GM23338 (cell line): ENCODE data around the gene POFUT2. TPM values are rescaled to one million over a fixed set of nuclear protein-coding genes. Genes with fewer than 3 reads are reported as not detected.

ENCODE experiments used
- ATAC-seq: fragments of 200-7000 bp; cut with Tn5 transposase; 3 replicates; pipeline ENCODE4 v1.9.1; 2020
- DNase-seq: peaks from one replicate; pipeline ENCODE4 v3.0.0-alpha.2; 2015; ENCODE audit warnings: low spot score
- H2AFZ ChIP-seq: fragments of 200-600 bp; sonication (generic); 2 replicates; pipeline ENCODE4 v1.8.0; 2016; ENCODE audit warnings: antibody characterized with exemption, mild to moderate bottlenecking, moderate library complexity
- H3F3A ChIP-seq: fragments of 200-600 bp; sonication (generic); replicated peaks from 2 replicates; pipeline ENCODE4 v1.8.0; 2017; ENCODE audit warnings: antibody characterized with exemption, mixed run types, low read depth
- H3K27ac ChIP-seq: fragments of 200-600 bp; sonication (generic); 2 replicates; pipeline ENCODE4 v1.6.1; 2016; ENCODE audit warnings: low read depth
- H3K27me3 ChIP-seq: fragments of 200-600 bp; sonication (generic); 2 replicates; pipeline ENCODE4 v1.8.0; 2016; ENCODE audit warnings: mild to moderate bottlenecking, mixed run types, moderate library complexity; ENCODE audit not compliant: insufficient read depth
- H3K36me3 ChIP-seq: fragments of 200-600 bp; sonication (generic); 2 replicates; pipeline ENCODE4 v1.8.0; 2016; ENCODE audit warnings: mild to moderate bottlenecking; ENCODE audit not compliant: insufficient read depth
- H3K4me1 ChIP-seq: fragments of 200-600 bp; sonication (generic); 2 replicates; pipeline ENCODE4 v1.8.0; 2016; ENCODE audit warnings: mild to moderate bottlenecking, moderate library complexity; ENCODE audit not compliant: insufficient read depth
- H3K4me2 ChIP-seq: fragments of 200-600 bp; sonication (generic); 2 replicates; pipeline ENCODE4 v1.7.1; 2017; ENCODE audit warnings: mixed run types
- H3K4me3 ChIP-seq: fragments of 200-600 bp; sonication (generic); 2 replicates; pipeline ENCODE4 v1.6.1; 2016; ENCODE audit warnings: mixed run types
- H3K79me2 ChIP-seq: fragments of 200-600 bp; sonication (generic); replicated peaks from 2 replicates; pipeline ENCODE4 v1.8.0; 2017; ENCODE audit warnings: mild to moderate bottlenecking; ENCODE audit not compliant: insufficient read depth
- H3K9me2 ChIP-seq: fragments of 200-600 bp; sonication (generic); 2 replicates; pipeline ENCODE4 v1.8.0; 2017; ENCODE audit not compliant: insufficient read depth
- H4K20me1 ChIP-seq: fragments of 200-600 bp; sonication (generic); replicated peaks from 2 replicates; pipeline ENCODE4 v1.8.0; 2017; ENCODE audit warnings: mild to moderate bottlenecking; ENCODE audit not compliant: insufficient read depth
- H3K27ac Mint-ChIP-seq: 2 replicates; pipeline ENCODE4 v1.8.0; 2020; ENCODE audit warnings: inconsistent platforms, mild to moderate bottlenecking, moderate library complexity, mixed read lengths
- H3K27me3 Mint-ChIP-seq: 3 replicates; pipeline ENCODE4 v1.8.0; 2022; ENCODE audit warnings: low read depth, mild to moderate bottlenecking, moderate library complexity, mixed read lengths, inconsistent platforms; ENCODE audit not compliant: insufficient read depth, poor library complexity
- H3K36me3 Mint-ChIP-seq: 3 replicates; pipeline ENCODE4 v1.8.0; 2021; ENCODE audit warnings: low read depth, mild to moderate bottlenecking, inconsistent platforms, moderate library complexity, mixed read lengths
- H3K4me1 Mint-ChIP-seq: 3 replicates; pipeline ENCODE4 v1.8.0; 2020; ENCODE audit warnings: mild to moderate bottlenecking, inconsistent platforms, mixed read lengths
- H3K4me3 Mint-ChIP-seq: 3 replicates; pipeline ENCODE4 v1.8.0; 2021; ENCODE audit warnings: moderate library complexity, mild to moderate bottlenecking, inconsistent platforms, mixed read lengths
- H3K9me3 Mint-ChIP-seq: 3 replicates; pipeline ENCODE4 v1.8.0; 2020; ENCODE audit warnings: moderate library complexity, mild to moderate bottlenecking, inconsistent platforms, mixed read lengths
- CREB1 ChIP-seq: fragments of 250-450 bp; sonication (Bioruptor Pico); IDR thresholded peaks from 2 replicates; pipeline ENCODE4 v1.5.0; 2020; ENCODE audit warnings: low read depth, mild to moderate bottlenecking, moderate library complexity
- CTCF ChIP-seq, 2 experiments: fragments of 200-600 bp in 1 of 2; sonication (generic) in 1 of 2; conservative IDR thresholded peaks; 2 replicates each; pipeline versions ENCODE4 v1.5.1 to v1.6.1; 2016 to 2017; ENCODE audit warnings: antibody characterized with exemption in 2 of 2, low read depth in 2 of 2, mild to moderate bottlenecking in 2 of 2, moderate library complexity in 1 of 2
- ETS1 ChIP-seq: IDR thresholded peaks from 2 replicates; pipeline ENCODE4 v1.6.1; 2016; ENCODE audit warnings: antibody characterized with exemption
- EZH2 ChIP-seq: fragments of 200-600 bp; sonication (generic); IDR thresholded peaks from one replicate; pipeline ENCODE4 v1.8.0; 2017; ENCODE audit warnings: antibody characterized with exemption, mild to moderate bottlenecking, low read depth; ENCODE audit not compliant: unreplicated experiment
- EZH2phosphoT487 ChIP-seq: fragments of 200-600 bp; sonication (generic); IDR thresholded peaks from one replicate; pipeline ENCODE4 v1.8.1; 2018; ENCODE audit warnings: antibody characterized with exemption; ENCODE audit not compliant: unreplicated experiment
- JUNB ChIP-seq: IDR thresholded peaks from one replicate; pipeline ENCODE4 v1.6.1; 2016; ENCODE audit warnings: antibody characterized with exemption; ENCODE audit not compliant: unreplicated experiment
- NANOG ChIP-seq: IDR thresholded peaks from 2 replicates; pipeline ENCODE4 v1.6.1; 2016; ENCODE audit warnings: antibody characterized with exemption, borderline replicate concordance
- POLR2AphosphoS5 ChIP-seq: IDR thresholded peaks from 2 replicates; pipeline ENCODE4 v1.6.1; 2016; ENCODE audit warnings: antibody characterized with exemption, low read depth
- REST ChIP-seq: IDR thresholded peaks from one replicate; pipeline ENCODE4 v1.6.1; 2018; ENCODE audit warnings: antibody characterized with exemption; ENCODE audit not compliant: unreplicated experiment
- STAT1 ChIP-seq: IDR thresholded peaks from one replicate; pipeline ENCODE4 v1.6.1; 2016; ENCODE audit warnings: antibody characterized with exemption; ENCODE audit not compliant: unreplicated experiment
- ZNF114 ChIP-seq: fragments of 250-450 bp; sonication (Bioruptor Pico); IDR thresholded peaks from 2 replicates; pipeline ENCODE4 v1.5.0; 2020; ENCODE audit warnings: mild to moderate bottlenecking, moderate library complexity
- ZNF331 ChIP-seq: fragments of 250-450 bp; sonication (Bioruptor Pico); IDR thresholded peaks from 2 replicates; pipeline ENCODE4 v1.5.0; 2020; ENCODE audit warnings: low read depth, mild to moderate bottlenecking, moderate library complexity
- ZNF462 ChIP-seq: fragments of 250-450 bp; sonication (Bioruptor Pico); IDR thresholded peaks from 2 replicates; pipeline ENCODE4 v1.5.0; 2020; ENCODE audit warnings: mild to moderate bottlenecking, moderate library complexity
- polyA plus RNA-seq: library from polyadenylated mRNA; unstranded; fragments of >200 nt; fragmentation: Nextera tagmentation; extraction: Ambion mirVana; gene quantifications from 2 replicates; pipeline ENCODE4 v1.2.1, GENCODE V29; 2016
- total RNA-seq: library from RNA; depleted of rRNA; stranded (reverse); fragments of >200 nt; shearing (Covaris generic); gene quantifications from 2 replicates; pipeline ENCODE4 v1.2.3, GENCODE V29; 2014

Gene POFUT2
- total and polyA plus RNA-seq, 2 experiments from 2014 or later = 12.1 to 34.5 TPM

- peaks cover 5% of the 10 kb centered on the region; the same call in 2 of the 3 replicates for H3K36me3 Mint-ChIP-seq
- DNase-seq (no peak), ATAC-seq (no peak)
- Histone ChIP-seq H3K4me1 (no peaks in the 10 kb centered on the region), H3F3A (no peaks in the 10 kb centered on the region), H3K27me3 (no peaks in the 10 kb centered on the region), H3K9me2 (no peaks in the 10 kb centered on the region), H3K36me3 (no peaks in the 10 kb centered on the region), H4K20me1 (no peaks in the 10 kb centered on the region), H3K4me2 (no peak overlapping the region), H3K79me2 (no peaks in the 10 kb centered on the region), H3K27ac (no peak overlapping the region), H2AFZ (no peak overlapping the region), H3K4me3 (no peak overlapping the region)
- H3K9me3 Mint-ChIP-seq = peaks cover 13% of the 10 kb centered on the region; the same call in 2 of the 3 replicates
- TF ChIP-seq ZNF331 (CRISPR knock-in tag) (no peak), JUNB (no peak), EZH2phosphoT487 (no peak), ETS1 (no peak), EZH2 (no peak), REST (no peak), ZNF462 (CRISPR knock-in tag) (no peak), ZNF114 (CRISPR knock-in tag) (no peak), STAT1 (no peak), CTCF (conservative IDR thresholded peaks at IDR 0.05; ENCODE audit: low read depth in 2 of 2) (no peak), CREB1 (CRISPR knock-in tag) (no peak), POLR2AphosphoS5 (no peak), NANOG (no peak)
- no peaks in the 10 kb centered on the region for H3K4me1 Mint-ChIP-seq
- H3K4me3 Mint-ChIP-seq = no peak overlapping the region
- H3K27me3 Mint-ChIP-seq = peaks cover 2% of the 10 kb centered on the region
- no peak overlapping the region for H3K27ac Mint-ChIP-seq
These were observed 50.3 kb downstream of the POFUT2 start for GRCh38 chr21:45237401-45237800.
